Endothelial cell of umbilical vein (primary cell): Measurements from ENCODE around the gene FLRT1. TPM values are rescaled to one million over a fixed set of nuclear protein-coding genes. Genes with fewer than 3 reads are reported as not detected.

ENCODE experiments used
- BruUV-seq: library from RNA; stranded (reverse); fragments of 400-500 nt; replicated peaks from 2 replicates; lab custom pipeline; 2021; lab: Mats Ljungman, UMichigan
- CTCF ChIA-PET: fragments of 300-600, 350-600 bp; sonication (Branson Sonifier 250); formaldehyde crosslinking; loops from one replicate; lab custom pipeline; 2021; ENCODE audit warnings: antibody characterized with exemption, inconsistent platforms; lab: Charles Lee
- POLR2A ChIA-PET: fragments of 300-600, 350-600 bp; sonication (Branson Sonifier 250); formaldehyde crosslinking; loops from one replicate; lab custom pipeline; 2021; ENCODE audit warnings: antibody characterized with exemption, inconsistent platforms; lab: Charles Lee
- DNase-seq: peaks from one replicate; pipeline ENCODE4 v3.0.0-alpha.2; 2011; ENCODE audit warnings: low read depth, low spot score
- FAIRE-seq: peaks from 2 replicates; lab custom pipeline; 2011; peaks lifted over from hg19 to GRCh38; lab: Jason Lieb, UNC
- H2AFZ ChIP-seq: 2 replicates; pipeline ENCODE4 v1.6.0; 2012; ENCODE audit warnings: low read depth, low read length, control low read depth, inconsistent platforms
- H3K27ac ChIP-seq: 2 replicates; pipeline ENCODE4 v1.5.1; 2011; ENCODE audit warnings: low read depth, mild to moderate bottlenecking, control low read depth, low read length, moderate library complexity; ENCODE audit not compliant: insufficient read depth
- H3K27me3 ChIP-seq, 2 experiments: 2 replicates each; pipeline versions ENCODE4 v1.6.0 to v1.6.1; 2011; ENCODE audit warnings: low read length in 2 of 2, mixed read lengths in 1 of 2; ENCODE audit not compliant: control insufficient read depth in 2 of 2, insufficient read depth in 2 of 2
- H3K36me3 ChIP-seq, 2 experiments: 2 replicates in 1 of 2; 3 replicates in 1 of 2; pipeline ENCODE4 v1.5.1; 2011; ENCODE audit warnings: low read length in 2 of 2, mild to moderate bottlenecking in 1 of 2, moderate library complexity in 1 of 2; ENCODE audit not compliant: control insufficient read depth in 2 of 2, insufficient read depth in 2 of 2; ENCODE audit errors: extremely low read depth in 1 of 2
- H3K4me1 ChIP-seq: 3 replicates; pipeline ENCODE4 v1.5.1; 2011; ENCODE audit warnings: mild to moderate bottlenecking, low read length; ENCODE audit not compliant: control insufficient read depth, insufficient read depth; ENCODE audit errors: extremely low read depth
- H3K4me2 ChIP-seq: 2 replicates; pipeline ENCODE4 v1.6.1; 2011; ENCODE audit warnings: low read length, control low read depth, mixed read lengths; ENCODE audit not compliant: insufficient read depth
- H3K4me3 ChIP-seq, 3 experiments: fragments of 200-600 bp in 1 of 3; sonication (generic), shearing (Covaris generic) in 1 of 3; replicated peaks in 1 of 3; 2 replicates each; pipeline ENCODE4 v1.5.1; 2011 to 2016; ENCODE audit warnings: control low read depth in 3 of 3, low read length in 3 of 3, mild to moderate bottlenecking in 2 of 3, inconsistent platforms in 1 of 3, low read depth in 1 of 3, moderate library complexity in 1 of 3; ENCODE audit not compliant: insufficient read depth in 1 of 3
- H3K79me2 ChIP-seq: 2 replicates; pipeline ENCODE4 v1.6.0; 2012; ENCODE audit warnings: low read length, inconsistent platforms; ENCODE audit not compliant: control insufficient read depth, insufficient read depth
- H3K9ac ChIP-seq: replicated peaks from 2 replicates; pipeline ENCODE3; 2011; ENCODE audit warnings: low read length, control low read depth; ENCODE audit not compliant: insufficient read depth; ENCODE audit errors: extremely low read depth
- H3K9me1 ChIP-seq: replicated peaks from 3 replicates; pipeline ENCODE4 v1.6.0; 2011; ENCODE audit warnings: mild to moderate bottlenecking, low read length; ENCODE audit not compliant: control insufficient read depth, insufficient read depth; ENCODE audit errors: extremely low read depth
- H3K9me3 ChIP-seq: replicated peaks from 2 replicates; pipeline ENCODE4 v1.5.1; 2012; ENCODE audit warnings: low read length, inconsistent platforms; ENCODE audit not compliant: control insufficient read depth, insufficient read depth
- H4K20me1 ChIP-seq: replicated peaks from 2 replicates; pipeline ENCODE3; 2011; ENCODE audit warnings: mild to moderate bottlenecking, low read length; ENCODE audit not compliant: control insufficient read depth, insufficient read depth; ENCODE audit errors: extremely low read depth
- EZH2 ChIP-seq: IDR thresholded peaks from 2 replicates; pipeline ENCODE4 v1.6.1; 2012; ENCODE audit warnings: borderline replicate concordance, low read depth, mild to moderate bottlenecking, moderate library complexity, low read length, inconsistent platforms; ENCODE audit not compliant: severe bottlenecking
- FOS ChIP-seq: IDR thresholded peaks from 2 replicates; pipeline ENCODE4 v1.6.1; 2011; ENCODE audit warnings: mild to moderate bottlenecking, low read length, moderate library complexity, borderline replicate concordance; ENCODE audit not compliant: insufficient read depth
- JUN ChIP-seq: IDR thresholded peaks from 2 replicates; pipeline ENCODE4 v1.6.1; 2011; ENCODE audit warnings: borderline replicate concordance, low read depth; ENCODE audit not compliant: insufficient read length, insufficient read depth
- POLR2A ChIP-seq: IDR thresholded peaks from 2 replicates; pipeline ENCODE4 v1.6.1; 2012; ENCODE audit warnings: low read depth, mild to moderate bottlenecking, control low read depth, low read length
- dilution Hi-C: fragments of 300-500 bp; cut with MboI; formaldehyde crosslinking; loops from one replicate; pipeline ENCODE4 v1.15.0; 2019; ENCODE audit warnings: low sequenced_read_pairs; ENCODE audit not compliant: extremely low pct_ligation_motif_present
- intact Hi-C: fragments of 100-400 bp; cut with micrococcal nuclease; formaldehyde crosslinking; loops from one replicate; pipeline ENCODE4 v1.10.0; 2022
- polyA plus RNA-seq, 4 experiments: library from polyadenylated mRNA; depleted of rRNA in 3 of 4; stranded (reverse) in 3 of 4; unstranded in 1 of 4; fragments of >200 nt; gene quantifications; 2 replicates each; pipeline versions ENCODE4 v1.2.1 to v1.2.3, GENCODE V29; 2011 to 2012; ENCODE audit warnings: missing spikeins in 1 of 4
- total RNA-seq: library from RNA; stranded (reverse); gene quantifications from 2 replicates; pipeline ENCODE4 v1.2.3, GENCODE V29; 2021
- TF ChIP-seq, protein P1 (sequence below), 2 donors: IDR thresholded peaks; 1 replicate in 1 of 2; 2 replicates in 1 of 2; pipeline ENCODE4 v1.5.1; 2011; ENCODE audit warnings: low read length in 2 of 2, mild to moderate bottlenecking in 2 of 2, moderate library complexity in 2 of 2, control low read depth in 1 of 2, inconsistent platforms in 1 of 2, low read depth in 1 of 2; ENCODE audit not compliant: insufficient read depth in 1 of 2; ENCODE audit errors: extremely low read depth in 1 of 2

The FLRT1 gene
- total and polyA plus RNA-seq, 2 donors (not counting 3 experiments of a cell fraction or from before 2014, with no cell fraction given): not detected

DNA sequence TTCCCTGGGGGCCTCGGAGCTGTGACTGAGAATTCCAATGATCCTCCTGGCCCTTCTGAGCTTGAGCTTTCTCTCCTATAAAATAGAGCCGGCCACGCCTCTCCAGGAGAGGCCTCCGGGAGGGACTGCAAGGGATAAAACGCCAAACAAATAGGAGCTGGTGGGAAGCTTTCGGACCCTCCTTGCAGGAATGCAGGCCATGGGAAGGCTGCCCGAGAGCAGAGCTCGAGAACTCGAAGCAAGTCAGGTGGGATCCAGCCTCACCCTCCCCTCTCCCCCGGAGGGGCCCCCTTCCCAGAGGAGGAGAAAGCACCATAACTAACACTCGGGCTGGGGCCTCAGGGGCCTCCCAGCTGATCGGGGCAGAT is 34.6 kb downstream of the FLRT1 start:
- CTCF ChIA-PET: no interaction called here
- H3K4me3 ChIP-seq: no peak overlapping the region
- no peak overlapping the region for H3K27ac ChIP-seq
- H3K27me3 ChIP-seq: no peaks in the 10 kb centered on the region
- H3K79me2 ChIP-seq: no peaks in the 10 kb centered on the region
- dilution Hi-C loops (no loop called here), intact Hi-C loops (no loop called here)
- no peak overlapping the region for H3K9ac ChIP-seq
- no TSS peak for BruUV-seq
- no peak for FAIRE-seq
- H3K9me3 ChIP-seq: no peaks in the 10 kb centered on the region
- no peaks in the 10 kb centered on the region for H3K36me3 ChIP-seq
- H3K4me2 ChIP-seq: no peak overlapping the region
- POLR2A ChIA-PET: no interaction called here
- no peak overlapping the region for H2AFZ ChIP-seq
- DNase-seq: no peak
- H4K20me1 ChIP-seq: no peaks in the 10 kb centered on the region
- H3K4me1 ChIP-seq: no peaks in the 10 kb centered on the region
- no peak for TF ChIP-seq POLR2A
- H3K9me1 ChIP-seq: no peaks in the 10 kb centered on the region

- Histone ChIP-seq H2AFZ (no peak overlapping the region), H3K27ac (no peak overlapping the region), H3K27me3 (no peaks in the 10 kb centered on the region), H3K9me3 (no peaks in the 10 kb centered on the region), H3K36me3 (no peaks in the 10 kb centered on the region), H3K9me1 (no peaks in the 10 kb centered on the region), H3K9ac (no peak overlapping the region), H4K20me1 (no peaks in the 10 kb centered on the region), H3K79me2 (no peaks in the 10 kb centered on the region), H3K4me3 (no peak overlapping the region), H3K4me1 (no peaks in the 10 kb centered on the region), H3K4me2 (no peak overlapping the region)
- BruUV-seq: no TSS peak
- TF ChIP-seq FOS: no peak
- TF ChIP-seq POLR2A: no peak
- TF ChIP-seq EZH2: no peak
- TF ChIP-seq, protein P1, sequence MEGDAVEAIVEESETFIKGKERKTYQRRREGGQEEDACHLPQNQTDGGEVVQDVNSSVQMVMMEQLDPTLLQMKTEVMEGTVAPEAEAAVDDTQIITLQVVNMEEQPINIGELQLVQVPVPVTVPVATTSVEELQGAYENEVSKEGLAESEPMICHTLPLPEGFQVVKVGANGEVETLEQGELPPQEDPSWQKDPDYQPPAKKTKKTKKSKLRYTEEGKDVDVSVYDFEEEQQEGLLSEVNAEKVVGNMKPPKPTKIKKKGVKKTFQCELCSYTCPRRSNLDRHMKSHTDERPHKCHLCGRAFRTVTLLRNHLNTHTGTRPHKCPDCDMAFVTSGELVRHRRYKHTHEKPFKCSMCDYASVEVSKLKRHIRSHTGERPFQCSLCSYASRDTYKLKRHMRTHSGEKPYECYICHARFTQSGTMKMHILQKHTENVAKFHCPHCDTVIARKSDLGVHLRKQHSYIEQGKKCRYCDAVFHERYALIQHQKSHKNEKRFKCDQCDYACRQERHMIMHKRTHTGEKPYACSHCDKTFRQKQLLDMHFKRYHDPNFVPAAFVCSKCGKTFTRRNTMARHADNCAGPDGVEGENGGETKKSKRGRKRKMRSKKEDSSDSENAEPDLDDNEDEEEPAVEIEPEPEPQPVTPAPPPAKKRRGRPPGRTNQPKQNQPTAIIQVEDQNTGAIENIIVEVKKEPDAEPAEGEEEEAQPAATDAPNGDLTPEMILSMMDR (IDR thresholded peaks at IDR 0.05; ENCODE audit: extremely low read depth in 1 of 2, insufficient read depth in 1 of 2, low read depth in 1 of 2, low read length in 2 of 2): no peak
- no peak for TF ChIP-seq JUN
- ChIA-PET CTCF (no interaction called here), POLR2A (no interaction called here)
- intact Hi-C loops: no loop called here
- DNase-seq: no peak
- no peak for FAIRE-seq
- dilution Hi-C loops: no loop called here
These were observed 36.1 kb downstream of the FLRT1 start for GRCh38 chr11:64071849-64072248.
